HepG2 (cell line): ENCODE measurements around the gene VAMP3. TPM values are rescaled to one million over a fixed set of nuclear protein-coding genes. Genes with fewer than 3 reads are reported as not detected.

Experiments
- ATAC-seq: fragments of 200-7000 bp; cut with Tn5 transposase; 3 replicates; pipeline ENCODE4 v1.9.1; 2020; ENCODE audit warnings: mild to moderate bottlenecking, moderate library complexity
- BruUV-seq: library from RNA; stranded (reverse); fragments of 400-500 nt; replicated peaks from 2 replicates; lab custom pipeline; 2021; lab: Mats Ljungman, UMichigan
- CTCF ChIA-PET: fragments of 300-600 bp; formaldehyde crosslinking; extraction: SDS; loops from one replicate; lab custom pipeline; 2021; ENCODE audit warnings: low total read pairs, inconsistent platforms, low intra/inter-chr PET ratio; lab: Yijun Ruan, JAX
- POLR2A ChIA-PET: fragments of 350-600 bp; sonication (Branson Sonifier 250); formaldehyde crosslinking; loops from one replicate; lab custom pipeline; 2020; ENCODE audit warnings: antibody characterized with exemption, inconsistent platforms; lab: Yijun Ruan, JAX
- DNase-seq: peaks from one replicate; pipeline ENCODE4 v3.0.0-alpha.2; 2015; ENCODE audit warnings: low spot score
- FAIRE-seq: peaks from 3 replicates; lab custom pipeline; 2011; peaks lifted over from hg19 to GRCh38; lab: Jason Lieb, UNC
- H2AFZ ChIP-seq: one replicate; pipeline ENCODE4 v1.6.1; 2011; ENCODE audit warnings: low read length, inconsistent platforms
- H3K27ac ChIP-seq: fragments of 300-600 bp; 3 replicates; pipeline ENCODE4 v1.8.0; 2011; ENCODE audit warnings: mixed run types, mild to moderate bottlenecking, mixed read lengths, low read length, inconsistent platforms; ENCODE audit not compliant: insufficient read depth; ENCODE audit errors: extremely low read length
- H3K27me3 ChIP-seq, 2 experiments: fragments of 200-600 bp in 1 of 2; 2 replicates in 1 of 2; 3 replicates in 1 of 2; pipeline versions ENCODE4 v1.6.0 to v1.8.0; 2011; ENCODE audit warnings: low read length in 2 of 2, mild to moderate bottlenecking in 2 of 2, moderate library complexity in 2 of 2, inconsistent platforms in 1 of 2; ENCODE audit not compliant: insufficient read depth in 2 of 2, control insufficient read depth in 1 of 2
- H3K36me3 ChIP-seq, 2 experiments: fragments of 200-600 bp in 1 of 2; replicated peaks in 1 of 2; 2 replicates in 1 of 2; 3 replicates in 1 of 2; pipeline versions ENCODE4 v1.5.1 to v1.8.0; 2011; ENCODE audit warnings: low read length in 2 of 2, inconsistent platforms in 1 of 2; ENCODE audit not compliant: insufficient read depth in 2 of 2, control insufficient read depth in 1 of 2
- H3K4me1 ChIP-seq: 2 replicates; pipeline ENCODE4 v1.5.1; 2012; ENCODE audit warnings: low read length, inconsistent platforms; ENCODE audit not compliant: insufficient read depth
- H3K4me2 ChIP-seq: 2 replicates; pipeline ENCODE4 v1.6.0; 2011; ENCODE audit warnings: low read depth, low read length, inconsistent platforms
- H3K4me3 ChIP-seq, 3 experiments: fragments of 200-600 bp in 1 of 3; sonication (generic), shearing (Covaris generic) in 1 of 3; replicated peaks in 1 of 3; 2 replicates each; pipeline ENCODE4 v1.5.1; 2011 to 2016; ENCODE audit warnings: low read length in 3 of 3, inconsistent platforms in 2 of 3, low read depth in 2 of 3, mild to moderate bottlenecking in 2 of 3, control low read depth in 1 of 3, mixed read lengths in 1 of 3; ENCODE audit not compliant: insufficient read depth in 1 of 3
- H3K79me2 ChIP-seq: one replicate; pipeline ENCODE4 v1.6.1; 2011; ENCODE audit warnings: low read length, inconsistent platforms; ENCODE audit not compliant: insufficient read depth
- H3K9ac ChIP-seq: 2 replicates; pipeline ENCODE4 v1.6.0; 2011; ENCODE audit warnings: mild to moderate bottlenecking, low read depth, low read length, inconsistent platforms; ENCODE audit not compliant: insufficient read depth
- H3K9me3 ChIP-seq: 2 replicates; pipeline ENCODE4 v1.5.1; 2012; ENCODE audit warnings: mild to moderate bottlenecking, low read length
- H4K20me1 ChIP-seq: 2 replicates; pipeline ENCODE4 v1.6.0; 2011; ENCODE audit warnings: inconsistent platforms, mild to moderate bottlenecking, low read length, moderate library complexity; ENCODE audit not compliant: insufficient read depth
- HNRNPL ChIP-seq: fragments of 200-400 bp; formaldehyde crosslinking; IDR thresholded peaks from 2 replicates; pipeline ENCODE4 v1.6.1; 2017; ENCODE audit warnings: mild to moderate bottlenecking, low read depth, low read length
- MAFF ChIP-seq: IDR thresholded peaks from 2 replicates; pipeline ENCODE4 v1.6.1; 2011; ENCODE audit warnings: low read depth, low read length, improper control_type of control experiment
- SMC3 ChIP-seq: IDR thresholded peaks from 2 replicates; pipeline ENCODE4 v1.6.1; 2011; ENCODE audit warnings: low read length, improper control_type of control experiment
- SOX5 ChIP-seq: IDR thresholded peaks from 2 replicates; pipeline ENCODE4 v1.6.1; 2016; ENCODE audit warnings: borderline replicate concordance
- STAG1 ChIP-seq: sonication (generic); formaldehyde crosslinking; IDR thresholded peaks from 2 replicates; pipeline ENCODE4 v1.4.0; 2020; ENCODE audit warnings: missing genetic modification reagents
- ZNF12 ChIP-seq: sonication (generic); formaldehyde crosslinking; IDR thresholded peaks from 2 replicates; pipeline ENCODE4 v1.5.0; 2020; ENCODE audit warnings: missing genetic modification reagents
- ZNF546 ChIP-seq: sonication (generic); formaldehyde crosslinking; conservative IDR thresholded peaks from 2 replicates; pipeline ENCODE4 v1.8.1; 2023; ENCODE audit warnings: mild to moderate bottlenecking, missing genetic modification reagents
- WGBS: methylation state at CpG from one replicate; pipeline ENCODE4 v1.1.6; 2017; ENCODE audit warnings: low lambda C conversion rate; 5-methylcytosine and 5-hydroxymethylcytosine counted together
- in situ Hi-C: cut with HindIII; loops from 2 replicates; pipeline ENCODE4 v1.10.0; 2017; ENCODE audit warnings: low pct_unique_long_range_greater_than_20kb; ENCODE audit not compliant: extremely low pct_ligation_motif_present
- intact Hi-C: fragments of 100-400 bp; cut with micrococcal nuclease; formaldehyde crosslinking; loops from one replicate; pipeline ENCODE4 v1.10.0; 2022; ENCODE audit not compliant: unreplicated experiment
- polyA plus RNA-seq, 8 experiments: library from polyadenylated mRNA; depleted of rRNA in 3 of 8; stranded (reverse) in 7 of 8; unstranded in 1 of 8; fragments of >200 nt; fragmentation: Illumina TruSeq in 4 of 8; extraction: Trizol in 4 of 8; gene quantifications; 2 replicates each; pipeline versions ENCODE4 v1.2.1 to v1.2.3, GENCODE V29; 2011 to 2016; ENCODE audit warnings: low read depth in 4 of 8, missing spikeins in 1 of 8, mixed read lengths in 1 of 8; ENCODE audit not compliant: insufficient read depth in 1 of 8
- total RNA-seq, 5 experiments: library from RNA; depleted of rRNA; stranded (reverse); fragments of >200 nt; fragmentation: Illumina TruSeq; extraction: Trizol; gene quantifications; 2 replicates each; pipeline ENCODE4 v1.2.3, GENCODE V29; 2016; ENCODE audit warnings: low read depth in 1 of 5
- TF ChIP-seq, protein P1 (sequence below): sonication (generic); formaldehyde crosslinking; IDR thresholded peaks from 2 replicates; pipeline ENCODE4 v1.5.0; 2020; ENCODE audit warnings: mild to moderate bottlenecking, missing genetic modification reagents, moderate library complexity

VAMP3 gene
- total and polyA plus RNA-seq, 2 of the 13 experiments (the other 11 are each of a cell fraction or from before 2014, with no cell fraction given): 75.3 to 88.7 TPM

GRCh38 chr1:7754234-7754633 lies 16.9 kb upstream of the VAMP3 start (continued):
- no peak for TF ChIP-seq HNRNPL
- no peak for TF ChIP-seq MAFF
- TF ChIP-seq SOX5 (CRISPR knock-in tag): peak; percentile 50; the same call in 1 of the 2 replicates
- peak; percentile 98 for TF ChIP-seq ZNF12 (CRISPR knock-in tag)
- TF ChIP-seq, all 625 proteins: peak for 9

GRCh38 chr1:7755448-7755847 lies 15.6 kb upstream of the VAMP3 start:
- in situ Hi-C loops (no loop called here), intact Hi-C loops (loop anchor here (10.0 kb wide), 1 partner anchor 51 kb away; no protein-coding TSS in a partner anchor)
- CTCF ChIA-PET: interaction anchor here (1.2 to 9.0 kb wide), 2 partner anchors 86 to 148 kb away, joined by 3 to 226 read pairs; no protein-coding TSS in a partner anchor
- BruUV-seq: no TSS peak
- peak; percentile 34 for DNase-seq
- H3K27me3 ChIP-seq: no peaks in the 10 kb centered on the region
- FAIRE-seq: peak; percentile 54
- H3K27ac ChIP-seq: no peak overlapping the region
- H3K4me1 ChIP-seq: peaks cover 34% of the 10 kb centered on the region
- ATAC-seq: peak; percentile 67
- H3K79me2 ChIP-seq: no peaks in the 10 kb centered on the region
- no peak overlapping the region for H3K4me2 ChIP-seq
- H3K36me3 ChIP-seq: peaks cover 2 to 3% of the 10 kb centered on the region in 2 experiments; a peak in 1 of 5 replicates
- no peaks in the 10 kb centered on the region for H3K9me3 ChIP-seq
- POLR2A ChIA-PET: interaction anchor here (0.8 to 1.0 kb wide), 2 partner anchors 75 to 87 kb away, joined by 3 to 5 read pairs; no protein-coding TSS in a partner anchor
- 89% methylated on average over 1 of the region's 1 CpG for WGBS
- H3K9ac ChIP-seq: no peak overlapping the region
- TF ChIP-seq, protein P1, sequence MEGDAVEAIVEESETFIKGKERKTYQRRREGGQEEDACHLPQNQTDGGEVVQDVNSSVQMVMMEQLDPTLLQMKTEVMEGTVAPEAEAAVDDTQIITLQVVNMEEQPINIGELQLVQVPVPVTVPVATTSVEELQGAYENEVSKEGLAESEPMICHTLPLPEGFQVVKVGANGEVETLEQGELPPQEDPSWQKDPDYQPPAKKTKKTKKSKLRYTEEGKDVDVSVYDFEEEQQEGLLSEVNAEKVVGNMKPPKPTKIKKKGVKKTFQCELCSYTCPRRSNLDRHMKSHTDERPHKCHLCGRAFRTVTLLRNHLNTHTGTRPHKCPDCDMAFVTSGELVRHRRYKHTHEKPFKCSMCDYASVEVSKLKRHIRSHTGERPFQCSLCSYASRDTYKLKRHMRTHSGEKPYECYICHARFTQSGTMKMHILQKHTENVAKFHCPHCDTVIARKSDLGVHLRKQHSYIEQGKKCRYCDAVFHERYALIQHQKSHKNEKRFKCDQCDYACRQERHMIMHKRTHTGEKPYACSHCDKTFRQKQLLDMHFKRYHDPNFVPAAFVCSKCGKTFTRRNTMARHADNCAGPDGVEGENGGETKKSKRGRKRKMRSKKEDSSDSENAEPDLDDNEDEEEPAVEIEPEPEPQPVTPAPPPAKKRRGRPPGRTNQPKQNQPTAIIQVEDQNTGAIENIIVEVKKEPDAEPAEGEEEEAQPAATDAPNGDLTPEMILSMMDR (CRISPR knock-in tag): peak; percentile 31
- no peak for TF ChIP-seq ZNF546 (CRISPR knock-in tag)
- peak; percentile 39; the same call in 1 of the 2 replicates for TF ChIP-seq STAG1 (CRISPR knock-in tag)
- peak; percentile 37; the same call in 1 of the 2 replicates for TF ChIP-seq SMC3
- no peak overlapping the region for H2AFZ ChIP-seq
- no peak overlapping the region for H3K4me3 ChIP-seq
- no peaks in the 10 kb centered on the region for H4K20me1 ChIP-seq
